DOHH2 (cell line): ENCODE data around the gene ZMAT3.

Experiments used
- H3F3A ChIP-seq: fragments of 200-600 bp; sonication (generic), shearing (Covaris generic); 2 replicates; pipeline ENCODE4 v1.6.0; 2016; ENCODE audit warnings: antibody characterized with exemption, mild to moderate bottlenecking; ENCODE audit not compliant: control insufficient read depth, insufficient read depth
- H3K27ac ChIP-seq: fragments of 200-600 bp; sonication (generic); 2 replicates; pipeline ENCODE4 v1.5.1; 2014; ENCODE audit warnings: low read depth, mild to moderate bottlenecking, low read length, moderate library complexity
- H3K27me3 ChIP-seq: fragments of 200-600 bp; sonication (generic); 2 replicates; pipeline ENCODE4 v1.6.1; 2014; ENCODE audit warnings: mild to moderate bottlenecking, low read length, mixed read lengths; ENCODE audit not compliant: control insufficient read depth
- H3K36me3 ChIP-seq: fragments of 200-600 bp; sonication (generic); 2 replicates; pipeline ENCODE4 v1.6.1; 2014; ENCODE audit warnings: mild to moderate bottlenecking, low read length, moderate library complexity, mixed read lengths; ENCODE audit not compliant: control insufficient read depth
- H3K4me1 ChIP-seq: fragments of 200-600 bp; sonication (generic); 2 replicates; pipeline ENCODE4 v1.6.1; 2014; ENCODE audit warnings: mild to moderate bottlenecking, low read length, mixed read lengths; ENCODE audit not compliant: control insufficient read depth
- H3K4me2 ChIP-seq: fragments of 200-600 bp; sonication (generic); 2 replicates; pipeline ENCODE4 v1.6.0; 2014; ENCODE audit warnings: mild to moderate bottlenecking, low read length, moderate library complexity
- H3K4me3 ChIP-seq: fragments of 200-600 bp; sonication (generic); 2 replicates; pipeline ENCODE4 v1.5.1; 2014; ENCODE audit warnings: mild to moderate bottlenecking, low read length, mixed read lengths
- H3K79me2 ChIP-seq: fragments of 200-600 bp; sonication (generic); 2 replicates; pipeline ENCODE4 v1.6.1; 2014; ENCODE audit warnings: mild to moderate bottlenecking, low read length, mixed read lengths; ENCODE audit not compliant: control insufficient read depth
- H3K9me2 ChIP-seq: fragments of 200-600 bp; sonication (generic); replicated peaks from 2 replicates; pipeline ENCODE4 v1.6.1; 2014; ENCODE audit warnings: mild to moderate bottlenecking, low read length, mixed read lengths; ENCODE audit not compliant: control insufficient read depth
- H3K9me3 ChIP-seq: fragments of 200-600 bp; sonication (generic); 2 replicates; pipeline ENCODE4 v1.6.1; 2014; ENCODE audit warnings: antibody characterized with exemption, low read length, mixed read lengths; ENCODE audit not compliant: control insufficient read depth, insufficient read depth
- H4K20me1 ChIP-seq: fragments of 200-600 bp; sonication (generic); 2 replicates; pipeline ENCODE4 v1.6.0; 2014; ENCODE audit warnings: low read depth, mild to moderate bottlenecking, antibody characterized with exemption, low read length, moderate library complexity; ENCODE audit not compliant: control insufficient read depth, insufficient read depth
- CTCF ChIP-seq: fragments of 200-600 bp; sonication (generic); IDR thresholded peaks from one replicate; pipeline ENCODE4 v1.5.1; 2014; ENCODE audit warnings: antibody characterized with exemption, mild to moderate bottlenecking, low read depth, low read length; ENCODE audit not compliant: poor library complexity, severe bottlenecking
- EZH2phosphoT487 ChIP-seq: fragments of 200-600 bp; sonication (generic); IDR thresholded peaks from 2 replicates; pipeline ENCODE4 v1.6.1; 2017; ENCODE audit warnings: borderline replicate concordance, mild to moderate bottlenecking, antibody characterized with exemption, low read length, moderate library complexity, mixed read lengths

Gene ZMAT3

GRCh38 chr3:178986456-178986855 lies 85.2 kb downstream of the ZMAT3 start:
- TF ChIP-seq CTCF (no peak), EZH2phosphoT487 (no peak)

GRCh38 chr3:178982137-178982536 lies 89.5 kb downstream of the ZMAT3 start:
- no peak overlapping the region for H3K4me2 ChIP-seq
- no peak overlapping the region for H3K27ac ChIP-seq
- no peaks in the 10 kb centered on the region; the same call in 1 of the 2 replicates for H3K9me2 ChIP-seq
- no peaks in the 10 kb centered on the region for H3K4me1 ChIP-seq
- no peaks in the 10 kb centered on the region for H3F3A ChIP-seq
- H4K20me1 ChIP-seq: no peaks in the 10 kb centered on the region
- H3K27me3 ChIP-seq: no peaks in the 10 kb centered on the region
- H3K4me3 ChIP-seq: no peak overlapping the region
- H3K9me3 ChIP-seq: peaks cover 3% of the 10 kb centered on the region; the same call in 1 of the 2 replicates
- H3K79me2 ChIP-seq: no peaks in the 10 kb centered on the region
- no peaks in the 10 kb centered on the region for H3K36me3 ChIP-seq
- TF ChIP-seq EZH2phosphoT487: no peak
- no peak for TF ChIP-seq CTCF

More at GRCh38 chr3:178986456-178986855, 85.2 kb downstream of the ZMAT3 start:
- Histone ChIP-seq H3K79me2 (no peaks in the 10 kb centered on the region), H3K36me3 (peaks cover 2% of the 10 kb centered on the region; the same call in 1 of the 2 replicates), H4K20me1 (no peaks in the 10 kb centered on the region), H3K4me1 (no peaks in the 10 kb centered on the region), H3K4me3 (no peak overlapping the region), H3K4me2 (no peak overlapping the region), H3F3A (no peaks in the 10 kb centered on the region), H3K27me3 (no peaks in the 10 kb centered on the region), H3K9me3 (peaks cover 35% of the 10 kb centered on the region), H3K9me2 (no peaks in the 10 kb centered on the region; the same call in 1 of the 2 replicates), H3K27ac (no peak overlapping the region)

- Histone ChIP-seq H3K9me2 (no peaks in the 10 kb centered on the region), H3K27ac (no peak overlapping the region)
Observed at GRCh38 chr3:178975320-178975719, 96.3 kb downstream of the ZMAT3 start.

More at GRCh38 chr3:178975320-178975719, 96.3 kb downstream of the ZMAT3 start:
- H3K9me3 ChIP-seq: peaks cover 3% of the 10 kb centered on the region; the same call in 1 of the 2 replicates
- TF ChIP-seq CTCF (no peak), EZH2phosphoT487 (no peak)
- no peak overlapping the region for H3K4me2 ChIP-seq
- no peaks in the 10 kb centered on the region for H3K27me3 ChIP-seq
- no peaks in the 10 kb centered on the region for H3F3A ChIP-seq
- H3K79me2 ChIP-seq: no peaks in the 10 kb centered on the region
- H3K36me3 ChIP-seq: no peaks in the 10 kb centered on the region
- H3K4me1 ChIP-seq: peaks cover 4% of the 10 kb centered on the region
- H3K4me3 ChIP-seq: no peak overlapping the region
- no peaks in the 10 kb centered on the region for H4K20me1 ChIP-seq
